Prostate gland (tissue), 2 donors: ENCODE measurements around the gene S1PR1. TPM values are rescaled to one million over a fixed set of nuclear protein-coding genes. Genes with fewer than 3 reads are reported as not detected.

Experiments used
- DNase-seq: peaks from one replicate; pipeline ENCODE4 v3.0.0-alpha.2; 2019; ENCODE audit warnings: low spot score
- H3K27ac ChIP-seq, 2 donors: fragments of 200-600 bp; sonication (generic); 2 replicates each; pipeline ENCODE4 v1.5.1; 2017 to 2019
- H3K27me3 ChIP-seq: fragments of 200-600 bp; sonication (generic); replicated peaks from 2 replicates; pipeline ENCODE4 v1.5.1; 2019; ENCODE audit not compliant: insufficient read depth
- H3K36me3 ChIP-seq, 2 donors: fragments of 200-600 bp; sonication (generic); 1 replicate in 1 of 2; 2 replicates in 1 of 2; pipeline versions ENCODE4 v1.5.1 to v1.8.1; 2017 to 2019
- H3K4me1 ChIP-seq: fragments of 200-600 bp; sonication (generic); replicated peaks from 2 replicates; pipeline ENCODE4 v1.5.1; 2019
- H3K4me3 ChIP-seq, 2 donors: fragments of 200-600 bp; sonication (generic); 2 replicates each; pipeline ENCODE4 v1.5.1; 2017 to 2019
- H3K9me3 ChIP-seq: fragments of 200-600 bp; sonication (generic); 2 replicates; pipeline ENCODE4 v1.5.1; 2017
- CTCF ChIP-seq, 4 experiments: fragments of 200-600 bp in 2 of 4; fragments of 450-650 bp in 2 of 4; sonication (generic) in 2 of 4; IDR thresholded peaks; 1 replicate in 3 of 4; 2 replicates in 1 of 4; pipeline ENCODE4 v1.5.1; 2016 to 2019; ENCODE audit warnings: antibody characterized with exemption in 4 of 4, mild to moderate bottlenecking in 2 of 4, moderate library complexity in 2 of 4
- POLR2A ChIP-seq: fragments of 450-650 bp; IDR thresholded peaks from one replicate; pipeline ENCODE4 v1.6.1; 2016; ENCODE audit warnings: antibody characterized with exemption, mild to moderate bottlenecking
- POLR2AphosphoS5 ChIP-seq: sonication (generic); formaldehyde crosslinking; IDR thresholded peaks from one replicate; pipeline ENCODE4 v1.6.1; 2017; ENCODE audit warnings: antibody characterized with exemption
- WGBS: methylation state at CpG from one replicate; pipeline ENCODE4 v1.1.5; 2018; 5-methylcytosine and 5-hydroxymethylcytosine counted together
- intact Hi-C: fragments of 100-400 bp; cut with DNase I; formaldehyde crosslinking; loops from one replicate; pipeline ENCODE4 v1.14.2; 2022
- total RNA-seq, 2 donors: library from RNA; depleted of rRNA; stranded (reverse); fragments of >200 nt; gene quantifications; one replicate each; pipeline ENCODE4 v1.1.0, GENCODE V29; 2016

The S1PR1 gene
- total RNA-seq, 2 donors from 2014 or later: 9.7 to 24.2 TPM

GRCh38 chr1:101268893-101269292, 32.1 kb downstream of the S1PR1 start:
- DNase-seq: no peak
- H3K4me1 ChIP-seq: no peaks in the 10 kb centered on the region
- 98% methylated on average over 2 of the region's 2 CpGs for WGBS
- TF ChIP-seq POLR2A: no peak
- TF ChIP-seq POLR2AphosphoS5: no peak
- TF ChIP-seq CTCF (IDR thresholded peaks at IDR 0.05): no peak
- H3K27ac ChIP-seq: no peak overlapping the region
- H3K9me3 ChIP-seq: no peaks in the 10 kb centered on the region
- no peaks in the 10 kb centered on the region for H3K36me3 ChIP-seq
- no peak overlapping the region for H3K4me3 ChIP-seq
- no peaks in the 10 kb centered on the region for H3K27me3 ChIP-seq
- intact Hi-C loops: no loop called here

GRCh38 chr1:101275672-101276071, 38.9 kb downstream of the S1PR1 start:
- intact Hi-C loops: no loop called here
- WGBS: 57% methylated on average over 5 of the region's 5 CpGs
- TF ChIP-seq CTCF (IDR thresholded peaks at IDR 0.05) (no peak), POLR2A (no peak), POLR2AphosphoS5 (no peak)
- no peaks in the 10 kb centered on the region for H3K36me3 ChIP-seq
- no peak overlapping the region for H3K4me3 ChIP-seq
- H3K27ac ChIP-seq: no peak overlapping the region
- H3K9me3 ChIP-seq: no peaks in the 10 kb centered on the region
- DNase-seq: no peak
- no peaks in the 10 kb centered on the region for H3K4me1 ChIP-seq
- H3K27me3 ChIP-seq: no peaks in the 10 kb centered on the region

- TF ChIP-seq POLR2AphosphoS5 (no peak), POLR2A (no peak), CTCF (IDR thresholded peaks at IDR 0.05) (no peak)
- Histone ChIP-seq H3K27ac (no peak overlapping the region), H3K9me3 (no peaks in the 10 kb centered on the region), H3K4me3 (no peak overlapping the region), H3K4me1 (no peaks in the 10 kb centered on the region), H3K27me3 (no peaks in the 10 kb centered on the region), H3K36me3 (no peaks in the 10 kb centered on the region)
- intact Hi-C loops: no loop called here
- WGBS: 63% methylated on average over 6 of the region's 6 CpGs
- DNase-seq: no peak
Observed at GRCh38 chr1:101276818-101277217, 40.0 kb downstream of the S1PR1 start.

- no peak for TF ChIP-seq POLR2AphosphoS5
- TF ChIP-seq CTCF (IDR thresholded peaks at IDR 0.05): no peak
- no peak for TF ChIP-seq POLR2A
Observed at GRCh38 chr1:101278238-101278637, 41.4 kb downstream of the S1PR1 start.

GRCh38 chr1:101278845-101279244, 42.0 kb downstream of the S1PR1 start:
- WGBS: 74% methylated on average over 3 of the region's 3 CpGs
- intact Hi-C loops: no loop called here

More at GRCh38 chr1:101278238-101278637, 41.4 kb downstream of the S1PR1 start:
- 81% methylated on average over 4 of the region's 4 CpGs for WGBS
- no peak overlapping the region for H3K4me3 ChIP-seq
- DNase-seq: no peak
- no peaks in the 10 kb centered on the region for H3K4me1 ChIP-seq
- intact Hi-C loops: no loop called here
- no peak overlapping the region for H3K27ac ChIP-seq
- no peaks in the 10 kb centered on the region for H3K27me3 ChIP-seq
- H3K9me3 ChIP-seq: no peaks in the 10 kb centered on the region
- no peaks in the 10 kb centered on the region for H3K36me3 ChIP-seq

More at GRCh38 chr1:101278845-101279244, 42.0 kb downstream of the S1PR1 start:
- DNase-seq: no peak
- TF ChIP-seq POLR2A (no peak), CTCF (IDR thresholded peaks at IDR 0.05) (no peak), POLR2AphosphoS5 (no peak)
- Histone ChIP-seq H3K36me3 (no peaks in the 10 kb centered on the region), H3K27ac (no peak overlapping the region), H3K27me3 (no peaks in the 10 kb centered on the region), H3K9me3 (no peaks in the 10 kb centered on the region), H3K4me3 (no peak overlapping the region), H3K4me1 (no peaks in the 10 kb centered on the region)
